Germinal center (tissue), 1 donor: ENCODE measurements around the gene MBD3.
A peak's percentile ranks its signal among the peaks of the same experiment; 100 is the strongest.
"Not testable (repeated sequence)": the region's sequence is repeated elsewhere in the genome, so short reads cannot be mapped to it uniquely, and the experiment has no call there.

ENCODE experiments used
- DNase-seq: peaks from one replicate; pipeline ENCODE4 v3.0.0; 2012; ENCODE audit warnings: mixed read lengths, low spot score

MBD3 gene

GRCh38 chr19:1571358-1571757 is 21.3 kb downstream of the MBD3 start:
- DNase-seq: no peak

DNA sequence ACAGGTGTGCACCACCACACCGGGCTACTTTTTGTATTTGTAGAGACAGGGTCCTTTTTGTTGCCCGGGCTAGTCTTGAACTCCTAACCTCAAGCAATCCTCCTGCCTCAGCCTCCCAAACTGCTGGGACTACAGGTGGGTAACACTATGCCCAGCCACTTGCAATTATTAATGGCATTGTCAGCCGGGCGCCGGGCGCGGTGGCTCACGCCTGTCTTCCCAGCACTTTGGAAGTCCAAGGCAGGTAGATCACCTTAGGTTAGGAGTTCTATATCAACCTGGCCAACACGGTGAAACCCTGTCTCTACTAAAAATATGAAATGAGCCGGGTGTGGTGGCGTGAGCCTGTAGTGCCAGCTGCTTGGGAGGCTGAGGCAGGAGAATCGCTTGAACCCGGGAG is 21.8 kb downstream of the MBD3 start:
- no peak for DNase-seq

- DNase-seq: no peak
Observed at GRCh38 chr19:1569997-1570396, 22.7 kb downstream of the MBD3 start.

GRCh38 chr19:1568320-1569019 is 24.2 kb downstream of the MBD3 start, which contains the start of gene MEX3D:
MEX3D (minus strand) TSS chr19:1568325; CDS start chr19:1568058, 267 bp downstream.
- DNase-seq: peak; percentile 98

DNA sequence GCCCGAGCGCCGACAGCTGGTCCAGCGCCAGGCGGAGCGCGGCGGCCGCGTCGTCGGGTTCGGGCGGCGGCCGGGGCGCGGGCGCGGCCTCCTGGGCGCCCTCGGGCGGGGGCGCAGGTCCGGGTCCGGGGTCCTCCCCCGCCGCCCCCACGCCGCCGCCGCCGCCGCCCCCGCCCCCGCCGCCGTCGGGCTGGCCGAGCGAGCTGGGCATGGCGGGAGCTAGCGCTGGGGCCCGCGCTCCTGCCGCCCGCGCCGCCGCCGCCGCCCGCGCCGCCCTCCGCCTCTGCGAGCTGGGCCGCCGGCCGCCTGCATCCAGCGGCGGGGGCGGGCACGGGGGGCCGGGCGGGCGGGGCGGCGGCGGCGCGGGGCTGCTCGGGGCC is 24.8 kb downstream of the MBD3 start:
- no peak for DNase-seq

- DNase-seq: no peak
Observed at GRCh38 chr19:1567116-1567847, 25.4 kb downstream of the MBD3 start.

GRCh38 chr19:1566392-1567115 is 26.1 kb downstream of the MBD3 start:
- DNase-seq: no peak

DNA sequence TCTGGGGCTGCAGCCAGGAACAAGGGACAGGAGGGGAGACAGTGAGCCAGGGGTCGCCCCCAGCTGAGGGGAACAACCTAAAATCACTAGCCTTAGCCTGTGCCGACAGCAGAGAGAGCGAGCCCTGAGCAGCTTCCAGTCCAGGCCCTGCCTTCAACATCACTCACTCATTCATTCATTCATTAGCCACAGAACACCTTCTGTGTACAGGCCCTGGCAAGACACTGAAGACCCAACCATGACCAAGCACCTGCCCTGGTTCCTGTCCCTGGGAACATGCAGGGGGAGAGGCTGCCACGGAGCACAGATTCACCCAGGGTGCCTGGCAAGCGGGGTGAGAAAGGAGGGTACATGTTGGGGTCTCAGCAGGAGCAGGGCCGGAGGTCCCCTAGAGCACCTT is 29.4 kb downstream of the MBD3 start:
- no peak for DNase-seq

GRCh38 chr19:1561236-1561842 is 31.3 kb downstream of the MBD3 start:
- DNase-seq: no peak

DNA sequence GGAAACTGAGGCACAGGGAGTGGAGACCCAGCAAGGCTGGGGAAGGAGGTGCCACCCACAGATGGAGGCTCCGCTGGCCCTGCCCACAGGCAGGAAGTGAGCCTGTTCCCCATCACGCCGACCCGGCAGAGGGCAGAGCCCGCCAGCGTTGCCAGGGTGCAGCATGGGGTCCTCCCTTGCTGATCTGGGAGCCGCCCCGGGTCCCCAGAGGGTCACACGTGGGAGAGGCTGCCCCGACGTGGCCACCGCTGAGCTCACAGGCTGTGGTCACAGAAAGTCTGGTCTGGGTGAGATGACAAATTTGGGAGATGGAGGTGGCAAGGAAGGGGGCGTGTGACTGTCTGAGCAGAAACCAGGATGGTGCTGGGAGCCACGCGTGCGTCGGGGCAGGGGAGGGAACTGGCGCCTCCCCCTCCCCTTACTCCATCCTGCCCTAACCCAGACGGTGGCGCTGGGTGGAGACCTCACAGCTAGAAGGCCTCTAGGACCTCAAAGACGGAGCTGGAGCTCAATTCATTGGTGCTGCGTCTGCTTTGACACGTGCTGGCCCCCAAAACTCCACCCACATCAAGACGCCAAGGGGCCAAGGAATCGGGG is 32.3 kb downstream of the MBD3 start:
- DNase-seq: no peak

DNA sequence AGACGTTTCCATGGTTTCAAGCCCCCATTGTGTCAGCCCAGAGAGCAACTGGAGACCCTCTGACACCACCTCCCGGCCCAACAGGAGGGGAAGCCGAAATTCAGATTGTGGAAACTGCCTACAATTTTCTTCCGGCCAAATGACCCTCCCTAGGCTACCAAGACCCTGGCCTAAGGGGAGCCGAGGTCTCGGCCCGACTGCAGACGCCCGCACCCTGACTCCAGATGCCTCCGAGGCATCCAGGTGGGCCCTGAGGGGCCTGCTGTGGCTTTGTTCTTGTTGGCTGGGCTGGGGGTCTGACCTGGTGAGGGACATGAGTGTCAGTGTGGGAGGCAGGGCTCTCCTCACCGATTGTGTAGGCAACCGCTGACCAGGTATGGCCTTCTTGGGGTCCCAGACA is 34.1 kb downstream of the MBD3 start:
- no peak for DNase-seq

DNA sequence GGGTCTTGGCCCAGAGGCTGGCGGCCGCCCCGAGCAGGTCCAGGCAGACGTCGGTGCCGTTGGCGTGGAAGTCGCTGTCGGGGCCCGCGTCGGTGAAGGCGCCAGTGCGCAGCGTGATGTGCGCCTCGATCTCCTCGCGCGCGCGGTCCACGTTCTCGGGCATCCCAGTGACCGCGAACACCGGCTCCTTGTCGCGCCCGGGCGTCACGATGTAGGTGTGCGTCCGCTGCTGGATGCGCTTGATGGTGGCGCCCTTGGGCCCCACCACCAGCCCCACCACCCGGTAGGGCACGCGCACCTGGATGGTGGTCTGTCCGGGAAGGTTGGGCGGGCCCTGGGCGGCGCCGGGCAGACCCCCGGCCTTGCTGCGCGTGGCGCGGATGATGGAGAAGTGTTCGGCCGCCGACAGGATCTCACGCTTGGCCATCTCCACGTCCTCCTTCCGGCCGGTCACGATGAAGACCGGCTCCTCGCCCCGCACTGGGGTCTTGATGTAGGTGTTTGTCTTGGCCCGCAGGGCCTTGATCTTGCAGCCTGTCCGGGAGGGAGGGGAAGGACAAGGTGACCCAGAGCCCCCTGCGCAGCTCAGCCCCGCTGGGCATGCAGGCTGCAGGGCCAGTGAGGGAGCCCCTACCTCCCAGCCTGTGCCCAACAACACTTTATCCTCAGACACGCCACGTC is 36.1 kb downstream of the MBD3 start:
- no peak for DNase-seq

DNA sequence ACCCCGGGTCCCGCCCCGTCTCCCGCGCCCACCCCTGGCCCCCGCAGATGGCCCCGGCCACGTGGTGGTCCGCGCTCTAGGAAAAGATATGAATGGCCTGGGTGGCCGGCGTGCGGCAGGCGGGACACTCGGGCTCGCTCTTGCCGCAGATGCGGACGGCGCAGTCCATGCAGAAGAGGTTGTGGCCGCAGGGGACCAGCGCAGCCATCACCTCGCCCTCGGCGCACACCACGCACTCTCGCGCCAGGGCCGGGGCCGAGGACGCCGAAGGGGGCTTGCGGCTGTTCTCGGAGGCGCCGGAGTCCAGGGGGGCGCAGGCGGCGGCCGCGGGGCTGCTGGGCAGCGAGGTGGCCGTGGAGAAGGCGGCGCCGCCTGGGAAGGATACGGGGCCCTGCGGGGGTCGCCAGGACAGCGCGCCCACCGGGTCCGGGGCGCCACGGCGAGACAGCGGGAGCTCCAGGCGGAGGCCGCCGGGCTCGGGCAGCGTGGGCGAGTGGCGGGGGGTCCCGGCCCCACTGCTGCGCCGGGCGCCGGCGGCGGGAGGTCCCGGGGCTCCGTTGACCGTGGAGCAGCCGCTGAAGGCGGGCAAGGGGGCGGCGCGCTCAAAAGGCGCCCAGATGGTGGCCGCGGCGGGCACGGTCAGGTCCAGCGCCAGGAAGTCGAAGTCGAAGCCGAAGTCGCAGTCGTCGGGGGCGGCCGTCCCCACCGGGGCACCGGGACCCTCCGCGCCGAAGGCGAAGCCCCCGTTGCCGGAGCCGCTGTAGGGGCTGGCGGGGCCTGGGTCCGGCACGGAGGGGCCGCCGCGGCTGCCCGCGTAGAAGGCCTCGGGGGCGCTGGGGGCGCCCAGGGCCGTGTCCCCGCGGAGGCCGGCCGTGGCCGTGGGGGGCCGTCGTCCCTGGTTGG is 36.9 kb downstream of the MBD3 start:
- DNase-seq: no peak

DNA sequence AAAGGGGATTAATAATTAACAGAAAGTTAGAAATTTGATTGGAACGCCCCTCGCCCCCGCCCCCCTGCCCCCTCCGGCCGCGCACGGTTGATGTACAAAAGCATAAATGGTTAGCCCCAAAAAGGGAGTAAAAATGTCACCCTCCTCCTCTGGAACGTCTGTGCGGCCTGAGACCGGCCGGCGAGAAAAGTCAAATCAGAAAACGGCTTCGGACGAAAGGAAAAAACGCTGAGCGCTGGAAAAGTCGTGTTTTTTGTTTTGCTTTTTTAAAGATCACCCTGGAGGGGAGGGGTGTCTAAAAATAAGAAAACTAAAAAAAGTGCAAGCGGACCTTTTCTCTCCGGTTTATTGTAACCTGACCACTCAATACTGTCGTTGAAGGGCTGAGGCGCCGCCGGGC is 37.7 kb downstream of the MBD3 start:
- no peak for DNase-seq

DNA sequence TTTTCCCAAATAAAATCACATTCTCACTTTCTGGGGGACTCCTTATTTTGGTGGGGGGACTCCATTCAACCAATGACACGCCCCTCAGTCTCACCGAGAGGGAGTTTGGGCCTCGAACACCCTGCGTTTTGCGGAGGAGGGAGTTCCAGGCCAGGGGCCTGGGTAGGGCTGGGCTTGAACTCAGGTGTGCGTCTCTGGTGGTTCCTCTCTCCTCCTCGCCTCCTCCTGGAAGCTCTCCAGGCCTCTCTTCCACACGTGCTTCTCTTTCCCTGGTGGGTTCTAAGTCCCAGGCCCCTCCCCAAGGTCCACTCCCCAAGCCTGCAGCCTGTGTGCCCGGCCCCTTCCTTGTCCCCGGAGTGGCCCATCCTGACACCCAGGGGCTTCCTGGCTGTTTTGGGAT is 39.2 kb downstream of the MBD3 start:
- DNase-seq: no peak

GRCh38 chr19:1551068-1552040 is 41.3 kb downstream of the MBD3 start:
- DNase-seq: no peak

- DNase-seq: no peak
Observed at GRCh38 chr19:1549332-1549945, 43.2 kb downstream of the MBD3 start.

DNA sequence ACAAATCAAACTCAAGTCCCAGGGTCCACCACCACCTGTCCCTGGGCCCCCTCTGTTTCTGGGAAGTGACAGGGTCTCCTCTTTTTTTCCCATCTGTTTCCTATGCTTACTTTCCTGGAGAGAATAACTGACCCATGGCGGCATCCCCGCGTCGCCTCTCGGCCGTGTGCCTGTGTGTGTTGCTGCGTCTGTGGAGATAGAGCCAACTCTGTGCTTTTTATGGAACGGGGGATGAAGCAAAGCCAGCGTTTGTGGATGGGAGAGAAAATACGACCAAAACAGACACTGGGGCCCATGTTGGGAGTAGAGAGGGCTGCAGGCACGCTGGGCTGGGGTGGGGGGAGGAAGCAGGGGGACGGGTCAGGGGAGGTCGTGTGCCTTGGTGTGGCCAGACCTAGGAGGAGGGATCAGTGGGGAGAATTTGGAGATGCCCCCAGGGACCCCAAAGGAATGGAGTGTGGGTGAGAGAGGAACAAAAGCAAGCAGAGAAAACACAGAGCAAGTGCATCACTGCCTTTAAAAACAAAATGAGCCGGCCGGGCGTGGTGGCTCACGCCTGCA is 52.2 kb downstream of the MBD3 start:
- DNase-seq: no peak

- DNase-seq: not testable (repeated sequence)
Observed at GRCh38 chr19:1539749-1540148, 52.9 kb downstream of the MBD3 start.
